GM19372 (cell line): Measurements from ENCODE around the gene CYP4F12.

Experiments used
- ATAC-seq: cut with Tn5 transposase; IDR thresholded peaks from one replicate; pipeline ENCODE4 v1.9.1; 2021; ENCODE audit warnings: mild to moderate bottlenecking, low read depth, moderate library complexity; ENCODE audit not compliant: unreplicated experiment

CYP4F12 gene, protein sequence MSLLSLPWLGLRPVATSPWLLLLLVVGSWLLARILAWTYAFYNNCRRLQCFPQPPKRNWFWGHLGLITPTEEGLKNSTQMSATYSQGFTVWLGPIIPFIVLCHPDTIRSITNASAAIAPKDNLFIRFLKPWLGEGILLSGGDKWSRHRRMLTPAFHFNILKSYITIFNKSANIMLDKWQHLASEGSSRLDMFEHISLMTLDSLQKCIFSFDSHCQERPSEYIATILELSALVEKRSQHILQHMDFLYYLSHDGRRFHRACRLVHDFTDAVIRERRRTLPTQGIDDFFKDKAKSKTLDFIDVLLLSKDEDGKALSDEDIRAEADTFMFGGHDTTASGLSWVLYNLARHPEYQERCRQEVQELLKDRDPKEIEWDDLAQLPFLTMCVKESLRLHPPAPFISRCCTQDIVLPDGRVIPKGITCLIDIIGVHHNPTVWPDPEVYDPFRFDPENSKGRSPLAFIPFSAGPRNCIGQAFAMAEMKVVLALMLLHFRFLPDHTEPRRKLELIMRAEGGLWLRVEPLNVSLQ

DNA sequence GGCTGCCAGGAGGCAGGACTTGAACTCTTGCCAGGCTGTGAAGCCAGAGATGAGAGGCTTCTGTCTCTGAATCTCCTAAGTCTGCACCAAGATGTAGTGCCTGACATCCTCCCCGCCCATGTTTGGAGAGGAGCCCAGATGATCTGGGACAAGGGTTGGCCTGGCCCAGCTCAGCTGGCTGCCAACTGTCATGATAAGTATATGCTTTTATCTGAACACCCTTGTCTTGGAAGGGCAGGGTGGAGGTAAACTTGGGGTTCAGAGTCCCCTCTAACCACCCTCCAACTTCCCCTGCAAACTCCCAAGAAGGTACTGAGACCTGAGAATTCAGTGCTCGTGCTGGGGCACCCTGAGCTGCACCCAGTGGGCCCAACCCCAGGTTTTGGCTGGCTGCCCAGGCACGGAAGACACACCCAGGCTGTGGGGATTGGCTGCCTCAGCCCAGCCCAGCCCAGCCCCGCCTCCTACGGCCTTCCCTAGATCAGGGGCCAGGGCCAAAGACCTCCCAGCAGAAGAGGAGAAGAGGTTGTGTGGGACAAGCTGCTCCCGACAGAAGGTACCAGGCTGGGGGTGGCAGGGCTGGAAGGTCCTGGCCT lies at the start of gene CYP4F12:
TSS of gene CYP4F12 (plus strand) at position 508 of the 596 bp plus-strand sequence. CDS start 443 bp downstream, outside the sequence.
- no peak for ATAC-seq

DNA sequence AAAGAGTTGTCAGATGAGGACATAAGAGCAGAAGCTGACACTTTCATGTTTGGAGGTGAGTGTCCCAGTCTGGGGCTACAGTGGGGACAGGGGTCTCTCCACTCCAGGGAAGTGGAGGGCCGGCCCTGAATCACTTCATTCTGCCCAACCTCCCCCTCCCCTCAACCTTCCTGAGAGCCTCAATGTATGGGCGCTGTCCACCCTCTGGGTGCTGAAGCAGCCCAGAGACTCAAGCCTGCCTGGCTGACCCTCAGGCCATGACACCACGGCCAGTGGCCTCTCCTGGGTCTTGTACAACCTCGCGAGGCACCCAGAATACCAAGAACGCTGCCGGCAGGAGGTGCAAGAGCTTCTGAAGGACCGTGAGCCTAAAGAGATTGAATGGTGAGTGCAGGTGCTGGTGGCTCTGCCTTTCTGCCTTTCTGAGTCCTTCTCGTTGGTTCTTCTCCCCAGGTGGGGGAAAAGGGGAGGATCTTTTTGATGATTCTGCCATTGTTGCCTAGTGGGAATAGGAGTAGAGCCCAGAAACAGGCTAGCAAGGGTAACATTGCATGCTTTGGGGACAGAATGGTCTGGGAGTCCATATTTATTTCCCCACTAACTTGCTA lies 49.1 kb upstream of the CYP4F12 start:
- no peak for ATAC-seq

DNA sequence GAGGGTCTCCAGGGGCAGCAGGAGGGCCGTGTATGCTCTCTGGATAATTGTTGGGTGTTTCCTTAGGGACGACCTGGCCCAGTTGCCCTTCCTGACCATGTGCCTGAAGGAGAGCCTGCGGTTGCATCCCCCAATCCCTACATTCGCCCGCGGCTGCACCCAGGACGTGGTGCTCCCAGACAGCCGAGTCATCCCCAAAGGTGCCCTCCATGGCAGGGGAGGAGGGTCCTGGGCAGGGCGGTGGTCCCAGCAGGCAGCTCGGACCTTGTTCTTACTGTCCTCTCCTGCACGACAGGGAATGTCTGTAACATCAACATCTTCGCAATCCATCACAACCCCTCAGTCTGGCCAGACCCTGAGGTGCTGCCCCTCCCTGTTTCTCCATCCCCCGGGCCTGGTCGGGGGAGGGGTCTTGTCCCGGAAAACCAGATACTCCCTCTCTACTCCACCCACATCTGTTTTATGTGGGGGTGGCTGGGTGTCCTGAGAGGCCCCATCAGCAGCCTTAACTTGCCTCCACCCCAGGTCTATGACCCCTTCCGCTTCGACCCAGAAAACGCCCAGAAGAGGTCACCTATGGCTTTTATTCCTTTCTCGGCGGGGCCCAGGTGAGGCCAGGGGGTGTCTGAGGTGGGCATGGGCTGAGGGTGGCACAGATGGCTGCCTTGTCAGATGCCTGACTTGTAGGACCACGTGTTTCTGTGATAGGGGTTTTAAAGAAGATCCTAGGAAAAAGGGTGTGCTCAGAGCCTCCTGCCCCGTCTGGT lies 44.5 kb upstream of the CYP4F12 start:
- no peak for ATAC-seq

DNA sequence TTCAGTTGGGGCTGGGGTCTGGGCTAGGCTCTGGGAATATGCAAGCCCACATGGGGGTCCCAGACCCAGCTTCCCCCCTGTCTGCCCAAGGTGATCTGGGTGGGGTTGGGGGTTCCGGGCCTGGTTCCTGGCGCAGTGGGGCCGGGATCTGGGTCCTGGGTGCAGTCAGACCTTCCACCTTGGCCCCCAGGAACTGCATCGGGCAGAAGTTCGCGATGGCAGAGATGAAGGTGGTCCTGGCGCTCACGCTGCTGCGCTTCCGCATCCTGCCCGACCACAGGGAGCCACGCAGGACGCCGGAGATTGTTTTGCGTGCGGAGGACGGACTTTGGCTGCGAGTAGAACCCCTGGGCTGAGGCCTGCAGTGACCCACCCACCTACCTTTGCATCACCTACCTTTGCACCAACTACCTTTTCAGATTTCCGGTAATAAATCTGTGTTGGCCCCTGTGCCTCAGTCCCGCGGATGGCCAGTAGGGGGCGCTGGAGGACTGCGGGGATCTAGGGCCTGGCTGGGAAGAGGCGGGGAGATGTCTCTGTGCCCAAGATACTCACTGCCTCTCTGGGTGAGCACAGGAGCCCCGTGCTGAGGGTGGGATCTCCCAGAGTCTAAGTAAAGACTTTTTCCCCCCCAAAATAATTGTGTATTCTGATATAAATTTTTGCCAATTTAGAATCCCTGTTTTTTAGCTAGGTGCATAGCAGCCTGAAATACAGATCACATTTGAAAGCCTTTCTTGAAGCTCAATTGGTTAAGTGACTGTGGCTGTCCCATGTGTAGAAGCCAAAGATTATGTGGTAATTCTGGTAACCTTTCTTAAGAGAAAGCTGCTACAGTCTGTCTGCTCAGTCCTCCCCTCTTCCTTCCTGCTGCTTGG lies 43.6 kb upstream of the CYP4F12 start:
- ATAC-seq: no peak

DNA sequence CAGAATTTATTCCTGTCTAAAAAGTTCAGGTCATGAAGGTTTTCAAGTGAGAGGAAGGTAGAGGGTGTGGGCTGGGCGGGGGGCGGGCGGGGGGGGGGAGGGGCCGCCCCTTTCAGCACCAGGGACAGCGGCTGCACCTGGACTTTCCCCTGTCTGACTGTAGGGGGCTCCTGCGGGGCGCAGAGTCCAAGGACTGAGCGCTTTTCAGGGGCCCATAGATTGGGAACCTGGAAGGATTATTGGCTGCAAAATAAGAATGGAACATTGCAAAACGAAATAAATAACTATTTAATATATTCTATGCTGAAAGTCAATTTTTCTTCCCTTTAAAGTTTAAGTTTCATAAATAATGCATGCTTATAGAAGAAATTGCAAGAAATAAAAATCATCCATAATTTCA lies 41.1 kb upstream of the CYP4F12 start:
- ATAC-seq: no peak

DNA sequence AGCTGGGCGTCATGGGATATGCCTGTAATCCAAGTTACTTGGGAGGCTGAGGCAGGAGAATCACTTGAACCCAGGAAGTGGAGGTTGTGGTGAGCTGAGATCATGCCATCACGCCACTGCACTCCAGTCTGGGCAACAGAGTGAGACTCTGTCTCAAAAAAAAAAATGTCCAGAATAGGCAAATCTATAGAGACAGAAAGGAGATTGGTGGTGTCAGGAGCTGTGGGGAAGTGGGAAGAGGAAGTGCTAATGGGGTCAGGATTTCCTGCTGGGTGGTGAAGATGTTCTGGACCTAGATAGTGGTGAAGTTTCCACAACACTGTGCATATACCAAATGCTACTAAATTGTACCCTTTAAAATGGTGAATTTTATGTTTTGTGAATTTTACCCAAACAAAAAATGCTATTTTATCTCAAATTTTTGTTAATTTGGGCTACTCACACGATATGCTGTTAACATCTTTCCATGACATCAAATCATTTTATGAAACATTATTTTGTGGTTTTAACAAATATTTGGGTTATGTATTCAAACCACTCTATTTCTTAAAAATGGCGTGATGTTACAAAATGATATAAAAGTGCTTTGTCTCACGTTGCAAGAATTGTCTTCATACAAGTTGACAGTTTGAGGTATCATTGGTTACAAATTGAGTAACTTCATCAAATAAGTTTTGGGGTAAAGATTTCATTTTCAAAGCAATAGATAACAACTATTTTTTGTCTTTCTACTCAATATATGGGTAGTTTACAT lies 39.6 kb upstream of the CYP4F12 start:
- ATAC-seq: no peak

DNA sequence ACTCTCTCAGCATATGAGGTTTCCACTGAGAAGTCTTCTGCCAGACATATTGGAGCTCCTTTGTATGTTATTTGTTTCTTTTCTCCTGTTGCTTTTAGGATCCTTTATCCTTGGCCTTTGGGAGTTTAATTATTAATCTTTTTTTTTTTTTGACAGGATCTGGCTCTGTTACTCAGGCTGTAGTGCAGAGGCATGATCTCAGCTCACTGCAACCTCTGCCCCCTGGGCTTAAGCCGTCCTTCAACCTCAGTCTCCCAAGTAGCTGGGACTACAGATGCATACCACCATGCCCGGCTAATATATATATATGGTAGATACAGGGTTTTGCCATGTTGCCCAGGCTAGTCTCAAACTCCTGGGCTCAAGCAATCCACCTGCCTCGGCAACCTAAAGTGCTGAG lies 38.8 kb upstream of the CYP4F12 start:
- ATAC-seq: no peak

DNA sequence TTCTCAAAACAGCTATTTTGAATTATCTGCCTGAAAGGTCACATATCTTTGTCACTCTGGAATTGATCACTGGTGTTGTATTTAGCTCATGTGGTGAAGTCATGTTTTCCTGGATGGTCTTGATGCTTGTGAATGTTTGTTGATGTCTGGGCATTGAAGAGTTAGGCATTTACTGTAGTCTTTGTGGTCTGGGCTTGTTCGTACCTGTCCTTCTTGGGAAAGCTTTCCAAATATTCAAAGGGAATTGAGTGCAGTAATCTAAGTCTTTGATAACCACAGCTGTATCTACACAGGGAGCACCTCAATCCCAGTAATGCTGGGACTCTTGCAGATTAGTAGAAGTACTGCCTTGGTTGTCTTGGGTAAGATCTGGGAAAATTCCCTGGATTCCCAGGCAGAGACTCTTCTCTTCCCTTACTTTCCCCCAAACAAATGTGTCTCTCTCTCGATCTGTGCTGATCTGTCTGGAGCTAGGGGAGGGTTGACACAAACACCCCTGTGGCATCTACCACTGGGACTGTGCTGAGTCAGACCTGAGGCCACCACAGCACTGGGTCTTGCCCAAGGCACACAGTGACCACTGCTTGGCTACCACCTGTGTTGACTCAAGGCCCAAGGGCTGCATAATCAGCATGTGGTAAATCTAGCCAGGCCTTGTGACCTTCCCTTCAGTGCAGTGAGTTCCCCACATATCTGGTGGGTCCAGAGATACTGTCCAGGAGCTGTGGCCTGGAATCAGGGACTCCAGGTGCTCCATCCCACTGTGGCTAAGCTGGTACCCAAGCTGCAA lies 37.7 kb upstream of the CYP4F12 start:
- ATAC-seq: no peak

DNA sequence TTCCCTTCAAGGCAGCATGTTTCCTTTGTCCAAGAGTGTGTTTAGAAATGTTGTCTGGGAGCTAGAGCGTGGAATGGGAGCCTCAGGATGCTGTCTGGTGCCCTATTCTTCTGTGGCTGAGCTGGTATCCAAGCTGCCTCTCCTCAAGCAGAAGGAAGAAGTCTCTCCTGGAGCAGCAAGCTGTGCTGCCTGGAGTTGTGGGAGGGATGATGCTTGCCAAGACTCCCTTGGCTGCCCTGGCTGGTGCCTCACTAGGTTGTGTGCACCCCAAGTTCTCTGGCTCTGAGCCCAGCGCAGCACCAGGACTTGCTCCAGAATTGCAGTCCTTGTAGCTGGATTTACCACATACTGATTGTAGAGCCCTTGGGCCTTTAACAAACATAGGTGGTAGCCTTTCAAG lies 36.9 kb upstream of the CYP4F12 start:
- no peak for ATAC-seq

DNA sequence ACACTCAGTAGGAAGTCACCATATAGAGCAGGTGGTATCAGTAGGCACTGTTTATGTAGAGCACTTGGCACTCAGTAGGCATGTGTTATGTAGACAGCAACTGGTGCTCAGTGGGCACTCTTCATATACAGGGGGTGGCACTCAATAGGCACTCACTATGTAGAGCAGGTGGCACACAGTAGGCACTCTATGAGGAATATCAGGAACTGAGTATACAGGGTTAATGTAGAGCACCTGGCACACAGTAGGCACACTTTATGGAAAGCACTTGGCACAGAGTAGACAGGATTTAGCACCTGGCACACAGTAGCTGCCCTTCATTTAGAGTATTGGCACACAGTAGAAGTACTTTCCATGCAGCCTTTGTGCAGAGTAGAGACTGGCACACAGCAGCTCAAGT lies 33.3 kb upstream of the CYP4F12 start:
- no peak for ATAC-seq

DNA sequence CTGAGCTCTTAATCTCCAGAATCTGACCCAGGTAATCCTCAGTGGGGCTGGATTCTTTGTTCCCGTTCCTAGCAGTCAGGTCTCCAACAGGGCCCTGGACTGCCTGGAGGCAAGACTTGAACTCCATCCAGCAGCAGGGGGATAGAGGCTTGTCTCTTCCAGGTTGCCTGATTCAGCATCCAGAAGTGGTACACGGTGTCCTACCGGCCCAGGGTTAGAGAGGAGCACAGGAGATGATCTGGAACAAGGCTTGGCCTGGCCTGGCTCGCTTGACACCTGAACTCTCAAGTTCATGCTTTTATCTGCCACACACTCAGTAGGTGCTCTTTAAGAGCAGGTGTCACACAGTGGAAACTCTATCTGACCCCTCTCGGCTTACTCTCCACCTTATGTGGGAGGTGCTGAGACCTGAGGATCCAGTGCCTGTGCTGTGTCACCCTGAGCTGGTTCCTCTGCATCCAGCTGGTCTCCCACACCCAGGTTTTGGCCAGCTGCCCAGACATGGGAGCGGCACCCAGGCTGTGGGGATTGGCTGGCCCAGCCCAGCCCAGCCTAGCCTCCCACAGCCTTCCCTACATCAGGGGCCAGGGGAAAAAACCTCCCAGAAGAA lies 32.5 kb upstream of the CYP4F12 start, which contains the start of gene CYP4F3:
TSS of gene CYP4F3 (plus strand) at position 604 of the 610 bp plus-strand sequence. CDS start 519 bp downstream, outside the sequence.
- no peak for ATAC-seq

DNA sequence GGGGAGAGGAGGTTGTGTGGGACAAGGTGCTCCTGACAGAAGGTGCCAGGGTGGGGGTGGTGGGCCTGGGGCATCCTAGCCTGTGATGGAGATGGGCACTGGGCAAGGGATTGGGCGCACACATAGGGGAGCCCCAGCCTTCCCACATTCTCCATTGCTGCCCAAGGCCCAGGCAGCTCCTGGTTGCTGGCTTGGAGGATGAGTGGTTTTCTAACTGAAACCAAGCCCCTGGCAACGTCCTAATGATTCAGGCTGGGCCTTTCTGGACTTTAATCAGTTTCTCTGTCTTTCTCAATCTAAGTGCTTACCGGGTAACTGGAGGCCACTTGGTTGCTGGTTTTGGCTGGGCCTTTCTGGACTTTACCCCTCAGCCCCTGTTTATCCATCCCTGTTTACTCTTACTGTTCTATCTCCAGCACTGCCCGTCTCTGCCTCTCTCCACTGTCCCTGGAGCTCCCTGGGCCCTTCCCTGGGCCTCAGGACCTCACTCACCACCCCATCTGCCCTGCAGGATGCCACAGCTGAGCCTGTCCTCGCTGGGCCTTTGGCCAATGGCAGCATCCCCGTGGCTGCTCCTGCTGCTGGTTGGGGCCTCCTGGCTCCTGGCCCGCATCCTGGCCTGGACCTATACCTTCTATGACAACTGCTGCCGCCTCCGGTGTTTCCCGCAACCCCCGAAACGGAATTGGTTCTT lies 31.8 kb upstream of the CYP4F12 start:
- no peak for ATAC-seq

DNA sequence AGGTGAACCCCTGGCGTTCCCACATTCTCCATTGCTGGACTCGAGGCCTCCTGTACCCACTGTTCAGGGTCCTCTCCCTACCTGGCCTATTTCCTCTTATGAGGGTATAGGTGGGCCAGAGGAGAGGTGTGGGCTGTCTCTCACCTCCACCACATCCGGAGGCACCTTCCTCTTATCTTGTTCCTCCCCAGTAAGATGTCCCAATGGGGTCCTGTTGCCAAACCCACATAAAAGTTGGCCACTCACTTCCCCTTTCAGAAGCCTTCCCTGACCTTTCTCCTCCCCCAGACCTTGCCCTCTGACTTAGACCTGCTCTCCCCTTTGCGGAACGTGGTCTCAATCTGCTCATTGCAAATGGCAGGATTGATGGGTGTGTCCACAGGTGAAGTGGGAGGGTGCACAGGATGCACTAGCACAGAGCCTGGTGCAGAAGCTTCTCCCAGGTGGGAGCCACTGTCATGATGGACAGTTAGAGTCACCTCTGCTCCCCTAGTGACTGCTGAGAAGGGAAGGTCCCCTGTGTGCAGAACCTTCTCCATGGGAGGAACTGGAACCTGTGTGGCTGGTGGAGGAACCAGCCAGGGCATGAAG lies 30.9 kb upstream of the CYP4F12 start:
- no peak for ATAC-seq

DNA sequence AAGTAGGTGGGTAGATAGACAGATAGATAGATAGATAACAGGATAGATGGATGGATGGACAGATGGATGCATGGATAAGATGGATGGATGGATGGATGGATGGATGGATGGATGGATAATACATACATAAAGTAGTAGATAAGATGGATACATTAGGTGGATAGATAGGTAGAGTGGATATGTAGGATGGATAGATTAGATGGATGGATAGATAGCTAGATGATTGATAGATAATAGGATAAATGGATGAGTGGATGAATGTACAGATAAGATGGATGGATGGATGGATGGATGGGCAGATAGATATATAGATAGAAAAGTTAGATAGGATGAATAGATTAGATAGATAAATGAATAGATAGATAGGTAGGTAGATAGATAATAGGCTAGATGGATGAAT lies 30.1 kb upstream of the CYP4F12 start:
- ATAC-seq: no peak

DNA sequence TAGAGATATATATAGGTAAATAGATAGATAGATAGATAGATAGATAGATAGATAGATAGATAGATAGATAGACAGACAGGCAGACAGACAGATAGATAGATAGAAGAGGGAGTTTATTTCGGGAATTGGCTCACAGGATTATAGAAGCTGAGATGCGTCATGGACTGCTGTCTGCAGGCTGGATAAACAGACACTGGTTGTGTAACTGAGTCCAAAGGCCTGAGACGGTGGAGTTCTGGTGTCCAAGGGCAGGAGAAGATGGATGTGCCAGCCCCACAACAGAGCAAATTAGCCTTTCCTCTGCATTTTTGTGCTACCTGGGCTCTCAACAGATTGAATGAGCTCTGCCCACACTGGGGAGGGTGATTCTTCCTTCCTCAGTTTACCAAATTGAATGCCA lies 29.5 kb upstream of the CYP4F12 start:
- no peak for ATAC-seq

DNA sequence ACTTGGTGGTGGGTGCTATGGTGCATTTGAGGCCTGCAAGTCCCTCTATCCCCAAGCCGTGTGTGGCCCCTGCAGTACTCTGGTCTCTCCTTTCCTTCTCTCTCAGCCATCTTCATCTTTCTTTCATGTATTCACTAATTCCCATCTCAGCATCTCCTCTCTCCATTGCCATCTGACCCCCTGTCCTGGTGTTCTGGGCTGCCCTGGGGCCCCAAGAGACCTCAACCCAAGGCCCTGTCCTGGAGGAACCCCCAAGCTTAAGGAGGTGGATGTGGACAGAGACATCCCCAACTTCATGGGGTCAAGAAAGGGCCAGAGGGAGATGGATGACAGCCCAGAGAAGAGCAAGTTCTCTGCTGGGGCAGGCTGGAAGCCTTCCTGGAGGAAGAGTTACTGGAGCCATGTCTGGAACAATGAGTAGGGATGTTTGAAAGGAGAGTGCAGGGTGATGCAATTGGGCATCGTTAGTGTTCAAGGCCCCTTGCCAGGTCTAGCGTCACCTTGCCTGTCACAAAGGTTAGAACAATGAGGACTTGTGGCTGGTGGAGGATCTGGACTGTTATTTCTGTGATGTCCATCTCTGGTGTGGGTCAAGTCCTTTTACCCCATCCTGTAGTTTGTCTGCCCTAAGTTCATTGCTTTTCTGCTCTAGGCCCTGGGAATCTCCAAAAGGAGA lies 28.7 kb upstream of the CYP4F12 start:
- no peak for ATAC-seq
